Measurements from ENCODE around the gene FOLR1.
A peak's percentile ranks its signal among the peaks of the same experiment; 100 is the strongest.

DNA sequence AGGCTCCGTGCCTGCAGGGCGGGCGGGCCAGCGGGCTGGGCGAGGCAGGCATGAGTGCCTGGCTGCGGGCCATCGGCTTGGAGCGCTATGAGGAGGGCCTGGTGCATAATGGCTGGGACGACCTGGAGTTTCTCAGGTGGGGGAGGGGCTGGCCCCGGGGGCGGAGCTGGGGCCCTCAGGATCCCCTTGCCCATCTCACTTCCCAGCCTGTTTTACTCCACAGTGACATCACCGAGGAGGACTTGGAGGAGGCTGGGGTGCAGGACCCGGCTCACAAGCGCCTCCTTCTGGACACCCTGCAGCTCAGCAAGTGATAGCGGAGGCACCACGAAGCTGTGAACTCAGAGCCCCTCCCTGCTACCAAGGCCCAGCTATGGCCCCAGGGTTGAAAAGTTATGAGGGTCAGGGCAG lies 46.1 kb downstream of the FOLR1 start:
- no peak for TF ChIP-seq TAF1 (IDR thresholded peaks at IDR 0.05; ENCODE audit: low read depth)
- no peak for TF ChIP-seq EP300 (IDR thresholded peaks at IDR 0.05; ENCODE audit: borderline replicate concordance)
- TF ChIP-seq, protein P1, sequence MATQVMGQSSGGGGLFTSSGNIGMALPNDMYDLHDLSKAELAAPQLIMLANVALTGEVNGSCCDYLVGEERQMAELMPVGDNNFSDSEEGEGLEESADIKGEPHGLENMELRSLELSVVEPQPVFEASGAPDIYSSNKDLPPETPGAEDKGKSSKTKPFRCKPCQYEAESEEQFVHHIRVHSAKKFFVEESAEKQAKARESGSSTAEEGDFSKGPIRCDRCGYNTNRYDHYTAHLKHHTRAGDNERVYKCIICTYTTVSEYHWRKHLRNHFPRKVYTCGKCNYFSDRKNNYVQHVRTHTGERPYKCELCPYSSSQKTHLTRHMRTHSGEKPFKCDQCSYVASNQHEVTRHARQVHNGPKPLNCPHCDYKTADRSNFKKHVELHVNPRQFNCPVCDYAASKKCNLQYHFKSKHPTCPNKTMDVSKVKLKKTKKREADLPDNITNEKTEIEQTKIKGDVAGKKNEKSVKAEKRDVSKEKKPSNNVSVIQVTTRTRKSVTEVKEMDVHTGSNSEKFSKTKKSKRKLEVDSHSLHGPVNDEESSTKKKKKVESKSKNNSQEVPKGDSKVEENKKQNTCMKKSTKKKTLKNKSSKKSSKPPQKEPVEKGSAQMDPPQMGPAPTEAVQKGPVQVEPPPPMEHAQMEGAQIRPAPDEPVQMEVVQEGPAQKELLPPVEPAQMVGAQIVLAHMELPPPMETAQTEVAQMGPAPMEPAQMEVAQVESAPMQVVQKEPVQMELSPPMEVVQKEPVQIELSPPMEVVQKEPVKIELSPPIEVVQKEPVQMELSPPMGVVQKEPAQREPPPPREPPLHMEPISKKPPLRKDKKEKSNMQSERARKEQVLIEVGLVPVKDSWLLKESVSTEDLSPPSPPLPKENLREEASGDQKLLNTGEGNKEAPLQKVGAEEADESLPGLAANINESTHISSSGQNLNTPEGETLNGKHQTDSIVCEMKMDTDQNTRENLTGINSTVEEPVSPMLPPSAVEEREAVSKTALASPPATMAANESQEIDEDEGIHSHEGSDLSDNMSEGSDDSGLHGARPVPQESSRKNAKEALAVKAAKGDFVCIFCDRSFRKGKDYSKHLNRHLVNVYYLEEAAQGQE (IDR thresholded peaks at IDR 0.05; ENCODE audit: low read depth), result no peak
- no peak for TF ChIP-seq NFIC (IDR thresholded peaks at IDR 0.05)
- TF ChIP-seq RAD21 (IDR thresholded peaks at IDR 0.05; ENCODE audit: low read depth), result peak; percentile 66
